ENCODE measurements around the gene PP2D1. TPM values are rescaled to one million over a fixed set of nuclear protein-coding genes. Genes with fewer than 3 reads are reported as not detected.

The PP2D1 gene
- total and polyA plus RNA-seq, 9 of the 15 experiments (the other 6 are each of a cell fraction or from before 2014, with no cell fraction given), result 0.07 to 0.10 TPM; not detected in 7

GRCh38 chr3:20022954-20023622, 11.0 kb upstream of the PP2D1 start (continued):
- TF ChIP-seq SNIP1 (IDR thresholded peaks at IDR 0.05; ENCODE audit: low read depth) (no peak), NR4A1 (CRISPR knock-in tag; IDR thresholded peaks at IDR 0.05) (no peak), NR4A1 (tag; IDR thresholded peaks at IDR 0.05) (peak; percentile 81), STAT5A (IDR thresholded peaks at IDR 0.05; ENCODE audit: borderline replicate concordance, low read length) (peak; percentile 98), RBM17 (IDR thresholded peaks at IDR 0.05; ENCODE audit: borderline replicate concordance, low read depth, low read length) (no peak), HMGN3 (IDR thresholded peaks at IDR 0.05; ENCODE audit: borderline replicate concordance, extremely low read depth, insufficient read length, low read depth, low read length) (peak; percentile 99), L3MBTL2 (IDR thresholded peaks at IDR 0.05) (peak; percentile 73), NFRKB (IDR thresholded peaks at IDR 0.05; ENCODE audit: low read depth) (no peak; the same call in none of the 2 replicates), BCLAF1 (IDR thresholded peaks at IDR 0.05; ENCODE audit: borderline replicate concordance in 1 of 2, control insufficient read depth in 1 of 2, low read depth in 2 of 2, low read length in 1 of 2) (0 out of 4 replicates have a peak, but pooled peaks of 1 of the 2 experiments have one; percentile 47), ESRRA (IDR thresholded peaks at IDR 0.05; ENCODE audit: borderline replicate concordance, low read depth) (peak; percentile 70; the same call in 1 of the 2 replicates), ZNF212 (CRISPR knock-in tag; IDR thresholded peaks at IDR 0.05) (no peak), JUN (IDR thresholded peaks at IDR 0.05; ENCODE audit: borderline replicate concordance, low read depth, low read length) (peak; percentile 95), JUN (CRISPR knock-in tag; IDR thresholded peaks at IDR 0.05; ENCODE audit: borderline replicate concordance) (no peak), MYNN (IDR thresholded peaks at IDR 0.05) (peak; percentile 79), MYNN (CRISPR knock-in tag; IDR thresholded peaks at IDR 0.05) (no peak), MNT (conservative IDR thresholded peaks at IDR 0.05) (peak; percentile 83 to 92), ZNF592 (IDR thresholded peaks at IDR 0.05) (peak; percentile 44; the same call in 1 of the 2 replicates), SIN3B (IDR thresholded peaks at IDR 0.05; ENCODE audit: low read depth) (no peak), LEF1 (IDR thresholded peaks at IDR 0.05) (peak; percentile 99)

Measured in K562 (cell line).